IPS-NIHi7 (cell line): ENCODE results near the gene TTC7B.

Source experiments
- DNase-seq: peaks from one replicate; pipeline ENCODE4 v3.0.0; 2012; ENCODE audit warnings: mixed read lengths; ENCODE audit errors: extremely low spot score

TTC7B gene

DNA sequence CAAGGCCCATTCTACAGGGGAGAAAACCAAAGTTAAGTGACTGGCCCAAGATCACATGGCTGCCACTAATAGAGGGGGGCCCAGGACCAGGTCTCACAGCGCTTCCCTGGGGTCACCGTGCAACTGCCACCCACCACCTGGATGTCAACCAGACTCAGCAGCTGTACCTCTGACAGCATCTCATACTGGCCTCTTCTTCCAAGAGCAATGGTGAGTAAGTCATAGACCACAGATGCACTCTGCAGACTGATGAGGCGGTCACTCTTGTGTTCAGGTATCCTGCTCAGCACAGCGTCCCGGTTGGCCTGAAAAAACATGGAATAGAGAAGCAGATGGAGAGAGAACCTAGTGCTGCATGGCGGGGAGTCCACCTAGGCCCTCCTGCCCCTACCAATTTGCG, 139.9 kb downstream of the TTC7B start:
- no peak for DNase-seq

DNA sequence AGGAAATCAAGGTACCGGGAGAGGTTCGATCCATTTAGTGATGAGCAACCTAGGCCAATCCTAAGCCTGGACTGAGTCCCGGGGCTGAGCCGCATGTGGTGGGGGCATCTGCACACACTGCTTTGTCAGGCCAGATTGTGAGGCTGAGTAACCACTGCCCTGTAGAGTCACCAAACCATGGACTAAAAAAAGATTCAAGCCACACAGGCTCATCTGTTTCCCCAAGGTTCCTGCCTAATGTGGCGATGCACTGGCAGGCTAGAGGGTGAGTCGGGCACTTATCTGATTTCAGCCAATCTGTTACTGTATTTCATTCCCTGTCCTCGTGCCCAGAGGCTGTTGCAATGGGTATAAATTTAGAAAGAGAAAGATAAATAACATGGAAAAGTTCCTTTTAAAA, 140.8 kb downstream of the TTC7B start:
- DNase-seq = no peak

DNA sequence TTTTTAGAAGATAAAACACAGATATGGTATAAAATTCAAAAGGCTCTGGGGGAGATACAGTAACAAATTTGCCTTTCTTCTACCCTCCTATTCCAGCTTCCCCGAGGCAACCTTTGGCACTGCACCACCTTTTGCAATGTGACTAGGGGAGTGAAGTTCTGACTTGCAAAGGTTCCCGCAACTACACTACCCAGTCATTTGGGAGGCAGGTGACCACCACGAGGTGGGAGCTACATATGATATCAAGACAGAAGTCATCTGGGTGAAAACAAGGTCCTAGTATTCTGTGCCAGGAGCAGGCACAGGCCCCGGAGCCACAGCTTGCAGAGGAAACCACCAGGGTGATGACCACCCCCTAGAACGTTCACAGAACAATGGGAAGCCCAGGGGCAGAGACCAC, 141.5 kb downstream of the TTC7B start:
- no peak for DNase-seq

DNA sequence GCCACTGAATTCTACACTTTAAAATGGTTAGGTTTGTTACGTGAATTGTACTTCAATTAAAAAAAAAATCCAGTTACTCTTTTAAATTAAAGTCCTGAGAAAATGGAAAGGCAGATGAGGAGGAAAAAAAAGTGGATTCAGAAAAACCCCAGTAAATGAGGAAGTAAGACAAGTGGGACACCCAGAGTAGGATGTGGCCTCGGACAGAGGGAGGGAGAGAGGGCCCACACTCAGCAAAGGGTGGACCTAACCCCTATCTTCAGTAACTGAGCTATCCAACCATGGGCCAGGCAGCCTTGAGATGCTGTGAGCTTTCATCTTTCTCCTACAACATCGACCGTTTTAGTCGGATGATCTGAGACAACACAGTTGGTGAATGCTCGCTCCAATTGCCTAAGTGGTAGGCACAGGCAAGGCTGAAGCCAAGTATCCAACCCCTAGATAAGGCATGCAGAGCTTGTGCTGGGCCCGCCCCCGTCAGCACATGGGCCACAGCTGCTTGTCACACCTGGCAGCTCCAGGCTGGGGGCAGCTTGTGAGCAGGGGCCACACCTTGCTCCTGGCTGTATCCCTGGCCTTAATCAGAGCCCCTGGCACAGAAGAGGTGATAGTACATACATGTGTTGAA, 142.1 kb downstream of the TTC7B start:
- no peak for DNase-seq

DNA sequence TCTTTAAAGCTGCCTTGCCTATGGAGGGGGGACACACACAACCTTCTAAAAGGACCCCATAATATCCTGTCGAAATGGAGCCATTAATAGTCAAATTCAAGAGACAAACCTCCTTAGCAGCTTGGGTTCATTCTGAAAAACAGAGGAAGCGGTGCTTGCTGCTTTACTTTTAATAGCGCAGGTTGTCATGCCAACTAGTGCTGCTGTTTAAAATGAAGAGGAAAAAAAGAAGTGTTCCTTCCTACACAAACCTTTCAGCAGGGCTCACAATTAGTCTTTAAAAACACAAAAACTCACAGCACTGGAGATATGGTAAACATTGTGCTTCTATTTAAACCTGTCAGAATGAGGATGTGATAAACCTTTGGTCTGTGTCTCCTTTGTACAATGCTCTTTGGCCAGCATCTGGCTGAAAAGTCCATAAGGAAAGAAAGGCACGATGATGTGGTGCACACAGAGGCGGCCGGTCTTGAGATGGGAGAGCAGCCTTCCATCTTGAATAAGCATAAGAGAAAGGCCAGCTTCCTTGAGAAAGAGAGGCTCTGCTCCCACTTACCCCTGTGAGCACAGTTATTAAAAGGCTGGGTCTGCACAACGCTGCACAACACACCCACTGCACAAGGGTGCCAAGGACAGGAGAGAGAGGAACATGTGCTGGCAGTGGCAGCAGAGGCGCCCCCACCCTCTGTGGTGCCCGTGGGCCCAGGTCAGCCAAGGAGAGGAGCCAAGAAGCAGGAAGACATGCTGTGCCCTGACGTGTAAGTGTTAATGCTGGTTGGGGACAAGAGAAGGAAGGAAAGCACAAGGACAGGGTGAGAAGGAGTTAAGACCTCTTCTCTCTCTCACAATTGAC, 144.6 kb downstream of the TTC7B start:
- no peak for DNase-seq

DNA sequence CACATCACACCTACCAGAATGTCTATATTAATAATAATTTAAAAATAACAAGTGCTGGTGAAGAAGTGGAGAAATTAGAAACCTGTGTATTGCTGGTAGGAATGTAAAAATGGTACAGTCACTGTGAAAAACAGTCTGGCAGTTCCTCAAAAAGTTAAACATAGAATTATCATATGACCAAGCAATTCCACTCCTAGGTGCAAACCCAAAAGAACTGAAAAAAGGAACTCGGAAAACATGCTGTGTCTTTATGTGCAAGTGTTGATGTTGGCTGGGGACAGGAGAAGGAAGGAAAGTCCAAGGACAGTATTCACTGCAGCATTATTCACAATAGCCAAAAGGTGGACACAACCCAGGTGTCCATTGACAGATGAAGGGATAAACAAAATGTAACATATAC, 146.5 kb downstream of the TTC7B start:
- DNase-seq = no peak

DNA sequence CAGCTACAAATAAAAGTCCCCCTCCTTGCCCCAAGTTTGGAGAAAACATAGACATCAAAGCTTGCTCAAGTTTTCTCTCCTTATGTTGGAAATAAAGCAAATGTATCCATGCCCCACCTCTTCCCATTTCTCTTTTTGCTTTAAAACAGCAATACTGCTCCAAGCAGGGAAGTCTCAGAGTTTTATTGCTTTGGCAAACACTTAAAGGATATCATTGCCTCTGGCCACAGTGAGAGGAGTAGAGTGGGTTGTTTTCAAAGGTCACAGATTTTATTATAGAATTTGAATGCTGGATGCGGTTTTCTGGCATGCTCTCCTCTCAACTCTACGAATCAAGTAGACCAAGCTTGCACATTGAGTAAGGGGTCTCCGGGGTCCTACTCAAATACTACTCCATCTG, 149.7 kb downstream of the TTC7B start:
- no peak for DNase-seq

DNA sequence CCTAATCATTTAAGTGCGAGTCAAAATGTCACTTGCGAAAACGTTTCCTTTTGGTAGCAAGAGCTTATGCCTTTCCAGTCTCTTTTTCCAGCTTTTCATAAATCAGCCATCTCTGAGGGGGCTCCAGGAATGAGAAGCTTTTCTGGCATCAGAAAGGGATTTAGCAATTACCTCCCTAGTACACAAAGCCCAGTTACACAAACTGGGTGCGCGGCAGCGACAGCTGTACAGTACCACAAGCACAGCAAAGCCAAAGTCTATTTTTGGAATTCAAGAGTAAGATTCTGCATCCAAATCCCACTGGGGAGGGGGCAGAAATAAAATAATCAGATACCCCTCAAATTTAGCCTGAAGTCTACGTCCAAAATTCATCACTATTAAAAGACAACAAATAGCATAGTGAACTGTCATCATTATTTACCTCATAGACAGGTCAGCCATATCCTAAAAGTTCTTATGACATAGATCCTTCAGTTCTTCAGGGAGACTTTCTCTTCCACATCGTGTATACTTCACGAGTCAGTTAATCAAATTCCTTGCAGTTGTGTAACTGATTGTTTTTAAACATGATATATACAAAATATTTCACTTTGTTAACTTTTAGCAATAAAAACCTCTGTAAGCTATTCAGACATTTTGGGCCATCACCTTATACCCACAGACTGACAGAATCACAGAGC, 150.8 kb downstream of the TTC7B start:
- DNase-seq = no peak

DNA sequence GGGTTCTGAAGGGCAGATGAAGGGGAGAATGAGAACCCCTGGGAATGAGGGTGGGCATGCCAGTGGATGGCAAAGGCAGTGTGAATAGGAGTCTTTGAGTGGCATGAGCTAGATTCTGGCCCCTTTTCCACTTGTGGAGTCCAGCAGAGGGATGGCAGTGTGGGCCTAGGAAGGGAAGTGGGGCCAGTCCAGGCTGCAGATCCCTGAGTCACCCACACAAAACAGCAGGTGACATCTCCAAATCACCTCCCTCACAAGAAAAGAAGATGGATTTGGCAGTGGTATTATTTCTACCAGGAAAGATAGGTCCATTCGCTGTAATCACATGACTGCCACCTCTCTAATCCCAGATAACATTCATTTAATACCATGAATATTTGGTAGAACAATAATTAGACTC, 151.3 kb downstream of the TTC7B start:
- DNase-seq = no peak

DNA sequence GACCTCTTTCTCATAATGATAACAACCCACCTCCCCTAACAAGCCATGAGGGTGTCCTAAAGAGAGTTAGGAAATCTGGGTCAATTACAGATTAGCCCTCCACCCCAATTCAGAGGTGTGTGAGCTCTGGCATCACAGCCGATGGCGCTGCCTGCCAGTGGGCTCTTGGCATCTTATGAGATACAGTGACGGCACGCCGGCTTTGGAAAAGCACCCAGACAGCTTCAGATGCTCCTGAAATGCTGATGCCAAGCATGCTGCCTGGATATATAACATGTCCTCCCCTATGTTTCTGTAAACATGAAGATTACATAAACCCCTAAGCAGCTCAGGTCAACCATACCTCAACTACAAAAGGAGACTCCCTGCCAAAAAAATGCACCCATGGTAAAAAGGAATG, 152.6 kb downstream of the TTC7B start:
- DNase-seq = no peak

DNA sequence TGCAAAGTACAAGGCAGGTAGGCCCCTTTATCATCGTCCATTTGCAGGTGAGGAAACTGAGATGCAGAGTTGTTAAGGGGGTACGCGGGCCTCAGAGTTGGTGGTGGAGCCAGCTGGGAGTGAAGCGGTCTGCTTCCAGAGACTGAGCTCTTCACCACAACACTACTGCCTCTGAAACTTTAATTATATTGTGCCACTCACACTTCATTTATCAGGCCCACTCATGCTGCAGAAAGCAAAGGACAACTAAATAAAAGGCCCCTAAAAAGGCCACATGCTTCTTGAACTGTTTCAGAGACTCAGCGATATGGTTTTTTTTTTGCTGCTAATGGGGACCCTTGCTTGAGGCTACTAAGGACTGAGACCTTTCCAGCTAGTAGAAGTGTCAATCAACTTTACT, 153.1 kb downstream of the TTC7B start:
- DNase-seq = no peak

DNA sequence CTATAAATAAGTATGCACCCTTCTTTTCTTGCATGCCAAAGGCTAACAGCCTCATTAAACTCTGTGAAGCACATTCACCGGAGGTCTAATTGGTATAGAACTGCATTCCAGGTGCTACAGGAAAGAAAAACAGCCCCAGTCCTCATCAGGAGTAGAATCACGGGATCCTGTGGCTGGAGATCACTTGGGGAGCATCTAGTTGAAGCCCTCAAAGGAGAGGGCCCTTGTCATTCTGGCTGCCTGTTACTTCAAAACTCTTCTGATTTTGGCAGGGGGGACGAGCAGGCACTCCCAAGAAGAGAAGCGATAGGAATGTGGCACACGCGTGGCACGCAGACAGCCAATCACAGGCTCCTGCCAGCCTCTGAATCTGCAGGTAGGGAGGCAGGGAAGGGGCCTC, 154.4 kb downstream of the TTC7B start:
- DNase-seq = no peak

DNA sequence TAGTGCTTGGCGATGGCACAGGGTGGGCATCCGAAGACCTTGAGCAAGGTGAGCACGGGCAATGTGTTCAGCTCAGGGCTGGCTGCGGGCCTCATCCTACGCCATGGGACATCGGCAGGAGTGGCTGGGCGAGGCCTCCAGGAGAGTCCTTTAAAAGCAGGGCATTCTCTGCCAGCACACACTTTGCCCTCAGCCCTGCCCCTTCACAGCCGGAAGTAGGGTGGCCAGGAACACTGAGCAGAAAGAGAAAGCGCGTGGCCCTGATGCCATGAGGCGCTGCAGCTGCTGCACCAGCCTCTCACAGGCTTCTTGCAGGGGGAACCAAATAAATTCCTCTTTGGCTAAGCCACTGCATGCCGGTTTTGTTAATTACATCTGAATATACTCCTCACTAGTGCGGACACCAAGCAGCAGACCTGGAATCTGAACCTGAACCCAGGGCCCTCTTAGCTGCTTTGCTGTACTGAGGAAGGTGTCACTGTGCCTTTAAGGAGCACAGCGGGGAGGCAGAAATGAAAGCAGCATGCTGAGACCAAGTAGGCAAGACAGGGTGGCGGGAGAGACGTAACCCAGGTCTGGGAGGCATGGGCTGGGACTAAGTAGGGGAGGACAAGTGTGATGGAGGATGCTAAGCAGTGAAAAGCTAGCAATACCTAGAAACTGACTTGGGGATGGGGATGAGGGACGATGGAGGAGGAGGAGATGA, 155.2 kb downstream of the TTC7B start:
- DNase-seq = no peak

DNA sequence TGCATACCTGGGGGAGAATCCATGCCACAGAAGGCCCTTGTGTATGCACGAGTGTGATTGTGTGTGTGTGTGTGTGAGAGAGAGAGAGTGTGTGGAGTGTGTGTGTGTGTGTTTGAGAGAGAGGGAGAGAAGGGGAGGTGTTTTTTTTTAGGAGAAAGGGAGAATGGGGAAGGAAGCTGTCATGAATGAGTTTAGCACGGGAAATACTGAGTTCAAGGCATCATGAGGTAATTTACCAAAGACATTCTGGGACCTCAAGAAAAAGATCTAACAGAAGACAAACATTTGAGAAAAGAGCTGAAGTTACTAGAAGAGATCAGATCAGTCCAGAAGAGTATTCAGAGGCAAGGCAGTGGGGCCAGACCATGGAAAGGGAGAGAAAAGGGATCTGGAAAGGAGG, 157.1 kb downstream of the TTC7B start:
- no peak for DNase-seq

DNA sequence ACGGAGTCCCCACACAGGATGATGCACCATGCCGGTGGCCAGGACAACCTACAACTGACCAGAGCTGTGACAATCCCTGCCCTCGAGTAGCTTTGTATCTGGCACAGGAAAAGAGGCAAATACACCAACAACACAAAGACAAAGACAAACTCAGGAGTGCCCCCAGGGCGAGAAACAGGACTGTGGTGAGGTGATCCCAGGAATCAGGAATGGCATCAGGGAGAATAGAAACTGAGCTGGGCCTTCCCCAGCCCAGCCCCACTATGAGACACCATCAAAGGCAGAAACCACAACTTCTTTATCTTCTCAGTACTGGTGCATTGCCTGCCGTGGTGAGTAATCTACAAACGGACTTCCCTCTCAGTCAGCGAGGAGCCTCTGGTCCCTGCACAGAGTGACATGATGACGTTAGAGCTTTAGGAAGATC, 157.7 kb downstream of the TTC7B start:
- no peak for DNase-seq

DNA sequence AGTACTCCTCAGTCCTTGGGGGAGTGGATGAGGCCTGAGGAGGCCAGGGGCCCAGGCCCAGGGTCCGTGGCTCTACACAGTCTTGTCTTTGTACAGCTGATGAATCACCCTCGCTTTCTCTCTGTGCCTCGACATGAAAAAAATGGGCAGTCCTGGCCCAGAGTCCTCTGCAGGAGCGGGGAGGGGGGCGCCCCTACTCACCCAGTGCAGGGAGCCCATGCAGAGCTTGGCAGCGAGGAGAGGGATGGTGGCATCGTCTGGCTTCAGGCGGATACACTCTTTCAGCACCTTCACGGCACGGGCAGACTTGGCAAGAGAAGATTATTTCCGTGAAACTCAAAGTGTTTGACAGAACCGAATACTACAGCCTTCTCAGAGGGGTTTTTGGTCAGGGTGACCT, 159.3 kb downstream of the TTC7B start:
- no peak for DNase-seq

DNA sequence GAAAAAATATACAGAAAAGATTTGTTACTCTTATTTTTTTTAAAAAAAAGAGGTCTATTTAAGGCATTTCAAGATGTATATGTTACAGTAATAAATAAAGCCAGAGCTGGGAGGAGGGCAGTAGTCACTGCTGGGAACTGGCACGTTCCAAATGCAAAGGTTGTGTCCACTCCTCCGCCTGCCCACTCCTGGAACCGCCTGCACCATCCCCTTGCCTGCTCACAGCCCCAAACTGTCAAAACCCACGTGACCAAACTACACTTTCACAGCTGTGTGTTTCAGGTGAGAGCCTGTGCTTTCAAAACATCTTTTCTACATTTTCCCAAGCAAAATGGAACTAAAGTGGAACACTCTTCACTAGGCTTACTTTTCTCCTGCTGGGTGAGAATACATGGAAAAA, 160.4 kb downstream of the TTC7B start:
- no peak for DNase-seq

DNA sequence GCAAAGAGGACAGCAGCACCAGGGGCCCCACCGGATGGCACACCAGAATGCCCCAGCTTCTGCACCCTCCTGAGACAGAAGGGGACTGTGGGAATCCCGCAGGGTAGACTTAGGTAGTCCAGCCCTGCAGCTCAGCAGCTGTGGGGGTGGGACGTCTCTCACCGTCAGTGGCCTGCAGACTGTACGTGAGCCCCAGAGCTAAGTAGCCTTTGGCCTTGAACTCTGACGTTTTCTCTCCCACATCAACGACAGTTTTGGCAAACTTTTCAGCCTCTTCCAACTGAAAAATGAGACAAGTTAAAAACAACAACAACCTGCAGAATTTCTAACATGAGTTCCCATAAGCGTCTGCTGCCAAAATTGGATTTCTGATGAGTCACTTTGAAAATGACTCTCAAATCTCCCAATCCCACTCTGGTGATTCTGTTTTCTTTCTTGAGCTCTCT, 161.4 kb downstream of the TTC7B start:
- DNase-seq = no peak

DNA sequence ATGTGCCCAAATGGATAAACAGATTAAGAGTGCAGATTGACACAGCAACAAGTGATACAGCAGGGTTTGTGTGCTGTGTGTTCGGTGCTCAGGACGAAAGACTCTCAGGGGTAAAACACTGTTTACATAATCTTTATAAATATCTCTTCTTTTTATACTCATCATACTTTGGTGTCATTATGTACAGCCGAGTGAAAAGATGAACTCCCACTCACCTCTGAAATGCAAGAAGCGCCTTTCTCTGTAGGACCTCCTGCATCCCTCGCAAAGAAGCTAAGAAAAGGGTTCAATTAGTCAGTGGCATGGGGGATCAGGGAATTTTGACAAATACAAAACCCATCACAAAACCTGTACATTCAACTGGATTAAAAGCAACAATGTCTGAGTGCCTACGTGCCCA, 163.6 kb downstream of the TTC7B start:
- no peak for DNase-seq

DNA sequence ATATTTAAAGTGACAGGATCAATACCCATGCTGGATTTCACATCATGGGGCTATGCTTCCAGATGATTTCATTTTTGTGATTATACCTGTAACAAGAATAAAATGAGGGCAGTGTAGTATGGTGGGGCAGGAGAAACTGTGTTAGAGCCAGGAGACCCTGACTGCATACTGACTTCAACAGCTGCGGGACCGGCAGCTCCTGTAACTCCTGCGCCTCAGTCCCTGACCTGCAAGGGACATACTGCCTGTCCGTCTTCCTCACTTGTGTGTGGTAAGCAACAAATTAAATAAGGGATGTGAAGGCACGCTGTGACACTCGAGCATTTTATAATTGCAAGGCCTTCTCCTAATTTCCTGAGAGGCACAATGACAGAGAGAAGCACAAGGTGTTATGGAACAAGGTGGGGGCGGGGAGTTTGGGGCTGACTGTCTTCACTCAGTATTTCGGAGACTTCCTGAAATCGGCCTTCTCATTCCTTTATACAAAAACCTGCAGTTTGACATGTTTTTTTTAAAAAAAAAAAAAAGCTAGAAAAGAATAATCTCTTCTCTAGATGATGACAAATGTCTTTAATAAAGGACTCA, 164.2 kb downstream of the TTC7B start:
- DNase-seq = no peak

DNA sequence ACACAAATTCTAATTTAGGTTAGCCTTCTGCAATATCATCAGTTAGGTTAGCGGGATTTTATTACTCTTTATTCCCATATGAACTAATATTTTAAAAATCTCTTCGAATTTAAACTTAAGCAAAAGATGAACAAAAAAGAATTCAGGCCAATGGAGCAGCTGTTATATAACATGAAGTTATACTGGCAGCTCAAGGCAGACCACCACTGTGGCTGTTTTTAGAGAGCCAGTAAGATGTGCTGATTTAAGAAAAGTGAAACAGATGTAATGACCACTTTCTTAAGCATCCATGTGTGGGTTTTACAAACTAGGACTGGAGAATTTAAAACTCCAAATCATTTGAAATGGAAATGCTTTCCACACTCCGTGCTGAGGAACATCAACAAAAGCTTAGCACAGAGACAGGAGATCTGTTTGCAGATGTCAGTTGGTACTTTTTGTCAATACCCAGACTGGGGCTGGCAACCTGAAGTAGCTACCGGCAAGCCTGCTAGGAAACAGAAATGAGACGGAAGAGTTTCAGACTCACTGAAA, 164.9 kb downstream of the TTC7B start:
- no peak for DNase-seq
